Caco-2 (cell line): ENCODE results near the gene MROH8. TPM values are rescaled to one million over a fixed set of nuclear protein-coding genes. Genes with fewer than 3 reads are reported as not detected.

Source experiments
- BruUV-seq: library from RNA; stranded (reverse); fragments of 400-500 nt; replicated peaks from 2 replicates; lab custom pipeline; 2021; lab: Mats Ljungman, UMichigan
- CTCF ChIA-PET: fragments of 300-600 bp; sonication (Branson Sonifier 250); formaldehyde crosslinking; loops from one replicate; lab custom pipeline; 2022; ENCODE audit warnings: antibody characterized with exemption; lab: Charles Lee
- POLR2A ChIA-PET: fragments of 300-600 bp; sonication (Branson Sonifier 250); formaldehyde crosslinking; loops from one replicate; lab custom pipeline; 2022; ENCODE audit warnings: antibody characterized with exemption; lab: Charles Lee
- DNase-seq, 2 experiments: peaks; one replicate each; pipeline versions ENCODE4 v3.0.0 to v3.0.0-alpha.2; 2020 to 2022
- H3K27me3 ChIP-seq: replicated peaks from 2 replicates; pipeline ENCODE4 v1.6.0; 2011; ENCODE audit warnings: low read length; ENCODE audit not compliant: control insufficient read depth, insufficient read depth
- H3K36me3 ChIP-seq: 2 replicates; pipeline ENCODE4 v1.5.1; 2011; ENCODE audit warnings: low read length; ENCODE audit not compliant: control insufficient read depth, insufficient read depth
- H3K4me1 ChIP-seq: fragments of 250-450 bp; sonication (Bioruptor Pico); 2 replicates; pipeline ENCODE4 v1.5.1; 2020; ENCODE audit warnings: mild to moderate bottlenecking
- H3K4me3 ChIP-seq: 2 replicates; pipeline ENCODE4 v1.5.1; 2011; ENCODE audit warnings: low read depth, mild to moderate bottlenecking, control low read depth, low read length
- H3K9me3 ChIP-seq: fragments of 250-450 bp; sonication (Bioruptor Pico); 2 replicates; pipeline ENCODE4 v1.5.1; 2020; ENCODE audit warnings: mild to moderate bottlenecking, moderate library complexity
- H3K27ac Mint-ChIP-seq: one replicate; pipeline ENCODE4 v1.8.0; 2022; ENCODE audit warnings: mixed read lengths; ENCODE audit not compliant: unreplicated experiment
- H3K27me3 Mint-ChIP-seq: one replicate; pipeline ENCODE4 v1.8.0; 2022; ENCODE audit warnings: mixed read lengths; ENCODE audit not compliant: insufficient read depth, unreplicated experiment
- H3K36me3 Mint-ChIP-seq: one replicate; pipeline ENCODE4 v1.8.0; 2022; ENCODE audit warnings: mild to moderate bottlenecking, mixed read lengths; ENCODE audit not compliant: insufficient read depth, unreplicated experiment
- H3K4me1 Mint-ChIP-seq: one replicate; pipeline ENCODE4 v1.8.0; 2022; ENCODE audit warnings: low read depth, mixed read lengths; ENCODE audit not compliant: unreplicated experiment
- H3K4me3 Mint-ChIP-seq: one replicate; pipeline ENCODE4 v1.8.0; 2022; ENCODE audit warnings: mild to moderate bottlenecking, moderate library complexity, mixed read lengths; ENCODE audit not compliant: unreplicated experiment
- H3K9me3 Mint-ChIP-seq: one replicate; pipeline ENCODE4 v1.8.0; 2022; ENCODE audit warnings: mixed read lengths; ENCODE audit not compliant: unreplicated experiment
- intact Hi-C: fragments of 100-400 bp; cut with micrococcal nuclease; formaldehyde crosslinking; loops from one replicate; pipeline ENCODE4 v1.10.0; 2022; ENCODE audit not compliant: unreplicated experiment
- total RNA-seq: library from RNA; stranded (reverse); gene quantifications from 2 replicates; pipeline ENCODE4 v1.2.3, GENCODE V29; 2022
- TF ChIP-seq, protein P1 (sequence below), 2 experiments: fragments of 200-600 bp in 1 of 2; IDR thresholded peaks; 1 replicate in 1 of 2; 2 replicates in 1 of 2; pipeline versions ENCODE4 v1.5.1 to v1.8.0; 2011 to 2022; ENCODE audit warnings: antibody characterized with exemption in 1 of 2, control low read depth in 1 of 2, inconsistent platforms in 1 of 2, low read depth in 1 of 2, low read length in 1 of 2, mild to moderate bottlenecking in 1 of 2, moderate library complexity in 1 of 2; ENCODE audit not compliant: insufficient read depth in 1 of 2, severe bottlenecking in 1 of 2, unreplicated experiment in 1 of 2

Gene MROH8
- total RNA-seq, 1 experiment from 2014 or later: 2.6 TPM

DNA sequence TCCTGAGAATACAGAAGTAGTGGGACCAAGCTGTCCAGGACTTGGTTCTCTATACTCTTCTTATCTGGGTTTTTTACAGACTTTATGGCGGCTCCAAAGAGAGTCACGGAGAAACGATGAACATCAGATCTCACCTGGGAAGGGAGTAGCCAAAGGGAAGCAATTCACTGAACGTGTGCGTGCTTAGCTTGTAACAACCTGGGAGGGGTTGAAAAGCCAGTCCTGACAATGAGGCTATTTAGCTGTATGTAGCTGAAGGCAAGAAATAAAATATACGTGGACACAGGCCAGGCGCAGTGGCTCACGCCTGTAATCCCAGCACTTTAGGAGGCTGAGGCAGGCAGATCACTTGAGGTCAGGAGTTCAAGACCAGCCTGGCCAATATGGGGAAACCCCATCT lies 65.3 kb downstream of the MROH8 start:
- Mint-ChIP-seq H3K4me3 (no peak overlapping the region), H3K27ac (no peak overlapping the region), H3K27me3 (no peaks in the 10 kb centered on the region), H3K9me3 (no peaks in the 10 kb centered on the region), H3K4me1 (no peaks in the 10 kb centered on the region), H3K36me3 (no peaks in the 10 kb centered on the region)
- ChIA-PET POLR2A (no interaction called here), CTCF (no interaction called here)
- no peaks in the 10 kb centered on the region; the same call in none of the 2 replicates for H3K27me3 ChIP-seq
- no peaks in the 10 kb centered on the region for H3K9me3 ChIP-seq
- no peaks in the 10 kb centered on the region for H3K36me3 ChIP-seq
- no peak for DNase-seq
- no TSS peak for BruUV-seq
- intact Hi-C loops: no loop called here
- H3K4me3 ChIP-seq: no peak overlapping the region
- TF ChIP-seq, protein P1, sequence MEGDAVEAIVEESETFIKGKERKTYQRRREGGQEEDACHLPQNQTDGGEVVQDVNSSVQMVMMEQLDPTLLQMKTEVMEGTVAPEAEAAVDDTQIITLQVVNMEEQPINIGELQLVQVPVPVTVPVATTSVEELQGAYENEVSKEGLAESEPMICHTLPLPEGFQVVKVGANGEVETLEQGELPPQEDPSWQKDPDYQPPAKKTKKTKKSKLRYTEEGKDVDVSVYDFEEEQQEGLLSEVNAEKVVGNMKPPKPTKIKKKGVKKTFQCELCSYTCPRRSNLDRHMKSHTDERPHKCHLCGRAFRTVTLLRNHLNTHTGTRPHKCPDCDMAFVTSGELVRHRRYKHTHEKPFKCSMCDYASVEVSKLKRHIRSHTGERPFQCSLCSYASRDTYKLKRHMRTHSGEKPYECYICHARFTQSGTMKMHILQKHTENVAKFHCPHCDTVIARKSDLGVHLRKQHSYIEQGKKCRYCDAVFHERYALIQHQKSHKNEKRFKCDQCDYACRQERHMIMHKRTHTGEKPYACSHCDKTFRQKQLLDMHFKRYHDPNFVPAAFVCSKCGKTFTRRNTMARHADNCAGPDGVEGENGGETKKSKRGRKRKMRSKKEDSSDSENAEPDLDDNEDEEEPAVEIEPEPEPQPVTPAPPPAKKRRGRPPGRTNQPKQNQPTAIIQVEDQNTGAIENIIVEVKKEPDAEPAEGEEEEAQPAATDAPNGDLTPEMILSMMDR (IDR thresholded peaks at IDR 0.05; ENCODE audit: insufficient read depth in 1 of 2, low read depth in 1 of 2, low read length in 1 of 2, severe bottlenecking in 1 of 2, unreplicated experiment in 1 of 2): no peak
- H3K4me1 ChIP-seq: no peaks in the 10 kb centered on the region

- ChIA-PET CTCF (no interaction called here), POLR2A (no interaction called here)
- H3K4me3 Mint-ChIP-seq: no peak overlapping the region
- H3K27ac Mint-ChIP-seq: no peak overlapping the region
- no peaks in the 10 kb centered on the region for H3K27me3 Mint-ChIP-seq
- DNase-seq: no peak
- Histone ChIP-seq H3K4me1 (no peaks in the 10 kb centered on the region), H3K9me3 (no peaks in the 10 kb centered on the region), H3K27me3 (no peaks in the 10 kb centered on the region; the same call in none of the 2 replicates), H3K4me3 (no peak overlapping the region), H3K36me3 (no peaks in the 10 kb centered on the region)
- no peaks in the 10 kb centered on the region for H3K4me1 Mint-ChIP-seq
- TF ChIP-seq, protein P1 (IDR thresholded peaks at IDR 0.05; ENCODE audit: insufficient read depth in 1 of 2, low read depth in 1 of 2, low read length in 1 of 2, severe bottlenecking in 1 of 2, unreplicated experiment in 1 of 2): no peak
- BruUV-seq: no TSS peak
- no peaks in the 10 kb centered on the region for H3K36me3 Mint-ChIP-seq
- intact Hi-C loops: no loop called here
- H3K9me3 Mint-ChIP-seq: no peaks in the 10 kb centered on the region
These were observed 67.4 kb downstream of the MROH8 start for GRCh38 chr20:37111926-37112455.

- TF ChIP-seq, protein P1 (IDR thresholded peaks at IDR 0.05; ENCODE audit: insufficient read depth in 1 of 2, low read depth in 1 of 2, low read length in 1 of 2, severe bottlenecking in 1 of 2, unreplicated experiment in 1 of 2): no peak
- POLR2A ChIA-PET: no interaction called here
- no peaks in the 10 kb centered on the region for H3K36me3 Mint-ChIP-seq
- H3K9me3 Mint-ChIP-seq: no peaks in the 10 kb centered on the region
- no peak overlapping the region for H3K4me3 ChIP-seq
- no peaks in the 10 kb centered on the region for H3K36me3 ChIP-seq
- H3K4me1 Mint-ChIP-seq: no peaks in the 10 kb centered on the region
- H3K4me1 ChIP-seq: no peaks in the 10 kb centered on the region
- no peaks in the 10 kb centered on the region for H3K27me3 Mint-ChIP-seq
- no peaks in the 10 kb centered on the region; the same call in none of the 2 replicates for H3K27me3 ChIP-seq
- peak in 1 of 2 experiments; percentile 27 for DNase-seq
- no TSS peak for BruUV-seq
- no peaks in the 10 kb centered on the region for H3K9me3 ChIP-seq
- CTCF ChIA-PET: interaction anchor here (0.7 kb wide), 1 partner anchor 230 kb away, joined by 5 read pairs; no protein-coding TSS in a partner anchor
- intact Hi-C loops: no loop called here
- H3K4me3 Mint-ChIP-seq: no peak overlapping the region
- H3K27ac Mint-ChIP-seq: no peak overlapping the region
These were observed 70.7 kb downstream of the MROH8 start for GRCh38 chr20:37108676-37109075.
